RPMI7951 (cell line): ENCODE data around the gene ANGEL1. TPM values are rescaled to one million over a fixed set of nuclear protein-coding genes. Genes with fewer than 3 reads are reported as not detected.
A peak's percentile ranks its signal among the peaks of the same experiment; 100 is the strongest.

Experiments
- DNase-seq: peaks from one replicate; pipeline ENCODE4 v3.0.0-alpha.2; 2012; ENCODE audit warnings: low read depth
- total RNA-seq: library from RNA; depleted of rRNA; stranded (reverse); fragments of >200 nt; shearing (Covaris generic); gene quantifications from 2 replicates; pipeline ENCODE4 v1.2.3, GENCODE V29; 2014; rRNA removed

ANGEL1 gene
- total RNA-seq, 1 experiment from 2014 or later: 6.6 TPM

DNA sequence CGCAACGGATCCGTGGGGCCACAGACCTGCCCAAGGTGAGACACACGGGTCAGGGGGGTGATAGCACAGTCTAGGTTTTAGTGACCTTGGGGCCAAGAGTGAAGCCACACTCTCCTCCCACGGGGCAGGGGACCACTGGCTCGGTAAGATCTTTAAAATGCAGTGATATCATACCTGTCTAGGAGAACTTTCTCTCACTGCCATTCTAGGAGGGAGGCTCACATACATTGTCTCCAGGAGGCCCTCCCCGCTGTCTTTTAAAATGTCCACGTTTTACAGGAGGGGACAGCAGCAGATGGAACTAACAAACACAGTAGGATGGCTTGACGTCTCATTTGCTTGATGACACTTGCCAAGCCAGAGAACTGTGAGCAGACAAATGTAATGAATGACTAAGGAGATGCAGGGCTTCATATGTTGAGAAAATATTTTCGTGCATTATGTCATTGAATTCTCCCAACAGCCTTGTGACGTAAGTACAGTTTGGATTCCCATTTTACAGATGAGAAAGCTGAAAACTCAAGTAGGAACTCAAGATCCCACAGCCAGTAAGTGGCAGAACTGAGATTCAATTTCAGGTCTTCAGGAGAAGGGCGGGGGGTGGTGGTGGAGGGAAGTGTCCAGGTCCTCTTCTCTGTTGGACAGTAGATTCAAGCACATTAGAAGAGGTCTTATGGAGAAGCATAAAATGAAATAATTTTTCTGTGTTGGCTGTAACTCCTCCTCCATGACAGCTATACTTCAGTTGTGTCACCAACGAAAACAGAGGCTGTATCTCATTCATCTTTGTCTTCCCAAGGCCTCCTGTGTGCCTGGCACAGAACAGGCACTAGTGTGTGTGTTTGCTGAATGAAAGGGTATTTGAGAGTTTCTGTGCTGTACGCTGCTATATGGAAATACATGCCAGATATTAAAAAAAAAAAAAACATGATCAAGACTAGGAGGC, 49.3 kb downstream of the ANGEL1 start:
- no peak for DNase-seq

DNA sequence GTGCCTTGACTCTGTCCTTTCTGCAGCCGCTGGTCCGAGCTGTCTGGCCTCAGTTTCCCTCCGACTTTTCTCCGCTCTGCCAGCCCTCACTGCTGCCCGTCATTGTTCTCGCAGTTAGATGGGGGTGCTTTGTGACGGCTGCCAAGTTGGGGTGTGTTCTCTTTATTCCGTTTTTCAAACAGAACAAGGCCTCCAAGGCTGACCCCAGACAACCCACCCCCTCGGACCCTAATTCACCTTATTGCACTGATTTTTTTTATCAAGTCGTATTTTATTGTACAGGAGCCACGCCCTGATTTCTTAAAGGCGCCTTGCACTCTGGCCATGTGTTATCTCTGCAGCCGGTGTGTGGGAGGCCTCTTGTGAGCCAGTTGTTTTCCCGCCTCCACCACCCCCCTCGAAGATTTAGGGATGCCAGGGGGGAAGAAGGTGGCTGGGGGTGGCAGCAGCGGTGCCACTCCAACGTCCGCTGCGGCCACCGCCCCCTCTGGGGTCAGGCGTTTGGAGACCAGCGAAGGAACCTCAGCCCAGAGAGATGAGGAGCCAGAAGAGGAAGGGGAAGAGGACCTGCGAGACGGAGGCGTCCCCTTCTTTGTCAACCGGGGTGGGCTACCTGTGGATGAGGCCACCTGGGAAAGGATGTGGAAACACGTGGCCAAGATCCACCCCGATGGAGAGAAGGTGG, 50.1 kb downstream of the ANGEL1 start:
- peak; percentile 16 for DNase-seq

DNA sequence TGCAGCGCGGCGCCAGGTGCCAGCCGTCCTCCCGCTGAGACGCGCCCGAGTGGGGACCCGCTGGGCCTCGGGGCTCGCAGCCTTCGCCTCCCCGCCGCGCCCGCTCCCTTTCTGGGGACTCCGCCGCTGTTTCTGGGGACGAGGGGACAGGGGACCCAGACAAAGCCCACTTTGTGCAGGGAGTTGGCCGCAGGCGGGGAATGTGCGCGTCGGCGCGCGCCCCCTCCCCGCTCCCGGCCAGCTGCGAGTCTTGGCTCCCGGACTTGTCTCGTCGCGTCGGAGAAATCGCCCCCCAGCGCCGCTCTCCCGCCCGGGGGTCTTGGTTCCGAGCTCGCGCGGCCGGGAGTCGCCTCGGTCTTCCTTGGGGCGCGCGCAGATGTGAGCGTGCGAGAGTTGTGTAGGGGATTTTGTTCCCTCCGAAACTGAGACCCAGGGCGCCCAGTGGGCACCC, 50.7 kb downstream of the ANGEL1 start:
- no peak for DNase-seq

DNA sequence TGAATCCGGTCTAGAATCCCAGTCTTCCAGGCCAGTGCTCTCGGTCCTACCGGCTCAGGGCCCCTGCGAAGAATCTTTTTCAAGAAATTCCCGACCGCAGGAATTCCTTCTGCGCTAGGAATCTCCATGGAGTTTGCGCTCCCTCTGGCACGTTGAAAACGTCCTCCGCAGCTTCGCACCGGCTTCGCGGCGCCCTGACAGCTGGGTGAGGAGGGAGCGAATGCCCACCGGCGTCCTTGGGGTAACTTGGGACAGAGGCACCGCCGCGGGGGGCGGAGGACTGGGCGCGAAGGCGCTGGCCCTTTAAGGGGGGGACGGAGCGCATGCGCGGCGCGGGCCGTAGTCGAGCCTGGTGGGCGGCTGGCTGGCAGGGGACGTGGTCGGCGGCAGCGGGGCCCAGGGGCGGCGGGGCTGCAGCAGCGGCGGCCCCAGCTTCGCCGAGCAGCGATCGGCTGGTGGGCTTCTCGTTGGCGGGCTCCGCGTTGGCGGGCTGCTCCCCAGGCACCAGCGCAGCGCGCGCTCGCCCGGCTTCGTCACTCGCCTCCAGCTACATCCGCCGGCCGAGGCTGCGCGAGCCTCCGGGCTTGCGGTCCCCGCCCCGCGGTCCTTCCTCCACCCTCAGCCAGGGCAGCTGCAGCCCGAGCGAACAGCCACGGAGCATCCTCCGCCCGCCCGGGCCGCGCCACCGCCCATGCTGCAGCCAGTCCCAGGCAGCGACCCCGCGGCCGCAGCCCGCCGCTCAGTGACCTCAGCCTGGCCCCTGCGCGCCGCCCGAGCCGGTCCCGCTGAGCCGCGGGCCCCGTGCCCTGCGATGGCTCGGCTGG, 51.3 kb downstream of the ANGEL1 start, which contains the start of gene VASH1:
VASH1 (plus strand) TSS at position 333 of the 824 bp plus-strand sequence. CDS start 1,354 bp downstream, outside the sequence.
- peak; percentile 71 for DNase-seq

DNA sequence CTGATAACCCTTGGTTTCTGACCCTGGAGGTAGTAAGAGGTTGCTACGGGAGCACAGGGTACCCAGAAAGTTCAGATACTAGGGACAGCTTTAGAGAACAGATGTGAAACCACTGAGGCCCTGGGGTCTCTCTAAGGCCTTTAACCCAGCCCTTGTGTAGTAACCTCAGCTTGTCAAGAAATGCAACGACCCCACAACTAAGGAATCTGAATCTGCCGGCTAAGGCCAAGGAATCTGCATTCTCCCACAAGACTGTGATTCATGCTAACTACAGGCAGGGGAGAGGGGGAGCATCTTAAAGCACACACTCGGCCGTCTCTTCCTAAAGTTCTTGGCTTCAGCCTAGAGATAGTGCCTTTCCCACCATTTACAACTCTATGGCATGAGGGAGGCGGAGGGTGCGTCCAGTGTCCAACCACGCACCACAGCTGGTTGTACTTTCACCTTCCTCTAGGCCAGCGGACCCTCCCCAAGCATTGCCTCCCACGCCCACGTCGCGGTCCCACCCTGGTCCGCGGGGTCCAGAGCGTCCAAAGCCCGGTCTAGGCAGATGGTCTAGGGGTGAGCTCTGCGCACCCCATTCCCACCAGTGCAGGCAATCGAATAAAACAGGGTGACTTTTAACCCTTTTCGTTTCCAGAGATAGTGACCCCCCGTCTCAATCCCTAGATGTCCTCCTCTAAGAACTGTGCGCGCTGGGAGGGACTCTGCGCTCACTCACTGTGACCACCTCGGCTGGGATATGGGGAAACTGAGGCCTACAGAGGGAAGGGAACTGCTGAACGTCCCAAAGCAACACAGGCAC, 52.1 kb downstream of the ANGEL1 start:
- no peak for DNase-seq

DNA sequence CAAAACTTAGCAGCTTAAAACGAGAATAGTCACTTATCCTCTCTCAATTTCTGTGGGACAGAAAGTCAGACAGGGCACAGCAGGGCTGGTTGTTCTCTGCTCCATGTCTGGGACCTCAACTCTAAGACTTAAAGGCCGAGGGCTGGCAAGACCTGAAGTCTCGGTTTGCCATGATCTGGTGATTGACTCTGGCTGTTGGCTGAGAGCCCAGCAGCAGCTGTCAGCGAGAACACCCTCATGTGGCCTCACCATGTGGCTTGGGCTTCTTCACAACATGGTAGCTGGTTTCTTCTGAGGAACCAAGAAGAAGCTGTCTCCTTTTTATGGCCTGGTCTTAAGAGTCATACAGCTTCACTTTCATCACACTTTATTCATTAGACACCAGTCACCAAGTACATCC, 53.1 kb downstream of the ANGEL1 start:
- peak; percentile 20 for DNase-seq

DNA sequence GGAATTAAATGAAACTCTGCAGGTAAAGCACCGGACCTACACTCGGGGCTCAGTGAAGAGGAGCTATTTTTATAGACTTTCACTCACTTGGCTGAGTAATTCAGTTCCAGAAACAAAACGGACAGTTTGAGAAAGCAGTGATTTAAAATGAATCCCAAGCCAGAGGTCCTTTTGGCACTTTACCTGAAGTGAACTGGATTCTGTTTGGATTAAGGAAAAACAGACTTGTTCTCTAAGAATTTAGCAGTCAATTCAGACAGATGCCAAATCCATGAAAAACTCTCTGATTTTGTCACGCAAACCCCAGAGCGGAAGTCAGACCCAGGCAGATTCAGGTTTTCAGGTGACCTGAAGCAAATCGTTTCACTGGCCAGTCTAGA, 56.3 kb downstream of the ANGEL1 start:
- DNase-seq: no peak

DNA sequence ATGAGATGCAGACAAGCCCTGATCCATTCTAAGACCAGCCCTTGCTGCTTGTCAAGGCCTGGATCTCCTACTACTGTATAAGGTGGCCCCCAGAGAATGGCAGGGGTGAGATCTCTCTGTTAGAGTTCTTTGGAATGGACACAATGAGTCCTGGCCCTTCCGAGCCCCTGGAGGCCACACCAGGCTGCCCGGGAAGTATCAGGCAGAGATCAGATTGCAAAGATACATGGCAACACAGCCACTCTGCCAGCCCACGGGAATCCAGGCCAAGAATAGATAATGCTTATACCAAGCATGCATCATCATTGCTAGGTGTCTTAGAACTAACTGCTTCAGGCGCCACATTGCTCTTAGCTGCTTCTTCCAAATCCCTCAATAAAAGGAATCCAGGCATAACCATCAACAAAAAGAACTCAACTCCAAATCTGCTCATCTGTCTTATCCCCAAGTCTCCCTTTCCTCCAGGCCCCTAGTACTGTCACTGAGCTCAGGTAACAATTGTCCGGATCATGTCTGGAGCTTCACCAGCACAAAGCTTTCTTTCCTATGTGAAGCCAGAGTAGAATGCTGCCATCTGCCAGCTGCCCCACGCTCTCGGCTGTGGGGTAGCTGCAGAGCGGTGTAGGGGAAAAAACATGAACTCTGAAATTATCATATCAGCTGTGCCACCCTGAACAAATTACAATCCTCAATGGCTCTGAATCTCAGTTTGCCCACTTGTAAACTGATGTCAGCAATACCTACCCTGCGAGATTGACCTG, 56.9 kb downstream of the ANGEL1 start:
- DNase-seq: no peak

DNA sequence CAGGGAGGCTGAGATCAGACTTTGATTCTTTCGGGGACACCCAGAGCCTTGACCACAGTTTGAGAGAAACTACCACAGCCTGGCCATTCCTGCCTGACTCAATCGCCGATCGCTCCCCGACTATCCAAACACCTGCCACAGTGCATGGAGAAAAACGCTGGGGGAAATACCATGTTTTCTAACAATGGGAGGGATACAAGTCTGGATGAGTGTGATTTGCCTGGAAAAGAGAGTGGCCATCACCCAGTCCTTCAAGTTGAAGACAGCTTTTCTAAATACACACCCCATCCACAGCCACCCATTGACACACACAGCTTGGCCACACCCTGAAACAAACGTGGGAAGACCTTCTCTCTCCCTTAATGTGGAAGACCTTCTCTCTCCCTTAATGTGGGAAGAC, 58.1 kb downstream of the ANGEL1 start:
- DNase-seq: no peak

DNA sequence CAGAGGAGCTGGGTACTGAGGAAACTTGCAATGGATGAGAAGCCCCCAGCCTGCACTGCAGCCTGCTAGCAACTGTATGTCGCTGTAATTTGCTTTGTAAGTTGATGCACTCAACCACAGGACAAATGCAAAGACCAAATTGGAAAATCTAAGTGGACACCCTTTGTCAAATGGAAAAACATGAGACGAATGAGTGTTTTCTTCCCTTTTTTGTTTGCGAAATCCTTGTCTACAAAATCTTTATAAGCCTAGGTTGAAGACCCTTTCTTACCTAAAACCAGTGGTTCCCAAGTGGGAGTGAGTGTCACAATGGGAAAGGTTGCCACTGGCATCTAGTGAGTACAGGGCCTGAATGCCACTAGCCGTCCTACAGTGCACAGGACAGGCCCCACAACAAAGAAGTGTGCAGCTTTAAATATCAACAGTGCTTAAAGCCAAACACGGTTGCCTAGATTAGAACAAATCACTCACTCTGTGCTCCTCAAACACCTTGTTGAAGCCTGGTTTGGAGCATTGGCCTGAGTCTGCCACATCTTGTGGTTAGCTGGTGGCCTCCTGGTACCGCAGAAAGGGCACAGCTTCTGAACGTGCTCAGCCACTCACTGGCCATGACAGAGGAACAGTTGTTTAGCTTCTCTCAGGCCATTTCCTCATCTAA, 59.0 kb downstream of the ANGEL1 start:
- DNase-seq: no peak

DNA sequence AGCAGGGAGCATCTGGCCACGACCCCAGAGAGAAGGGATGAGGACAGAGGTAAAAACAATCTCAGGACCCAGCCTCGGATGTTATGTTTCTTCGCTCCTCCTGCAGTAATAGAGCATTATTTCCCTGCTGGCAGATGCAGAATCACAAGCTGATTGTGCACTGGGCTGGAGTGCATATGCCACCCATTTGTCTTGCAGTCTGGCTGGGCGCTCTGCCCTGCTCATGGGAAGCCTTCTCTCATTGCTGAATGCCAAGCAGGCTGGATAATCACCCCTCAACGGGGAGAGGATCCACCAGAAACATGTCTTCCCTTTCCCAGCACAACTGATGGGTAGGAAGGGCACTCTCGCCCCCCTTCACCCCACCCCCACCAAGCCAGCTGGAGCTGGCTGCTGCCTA, 59.9 kb downstream of the ANGEL1 start:
- no peak for DNase-seq

DNA sequence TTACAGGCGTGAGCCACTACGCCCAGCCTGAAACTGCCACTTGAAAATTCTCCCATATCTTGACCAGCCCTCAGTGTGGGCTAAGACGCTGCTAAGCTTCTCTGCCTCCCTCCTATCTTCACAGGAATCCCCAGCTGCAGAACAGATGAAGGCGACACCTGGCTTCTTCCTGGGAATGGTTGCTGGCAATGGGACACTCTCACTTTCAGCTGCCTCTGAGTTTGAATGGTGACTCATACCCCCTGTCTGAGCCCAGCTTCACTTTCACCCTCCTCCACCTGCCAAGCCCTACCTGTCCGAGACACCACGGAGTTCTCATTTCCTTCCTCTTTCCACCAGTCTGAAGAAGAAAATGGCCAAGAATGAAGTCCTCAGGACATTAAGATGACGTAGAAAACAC, 69.7 kb downstream of the ANGEL1 start:
- peak; percentile 18 for DNase-seq

DNA sequence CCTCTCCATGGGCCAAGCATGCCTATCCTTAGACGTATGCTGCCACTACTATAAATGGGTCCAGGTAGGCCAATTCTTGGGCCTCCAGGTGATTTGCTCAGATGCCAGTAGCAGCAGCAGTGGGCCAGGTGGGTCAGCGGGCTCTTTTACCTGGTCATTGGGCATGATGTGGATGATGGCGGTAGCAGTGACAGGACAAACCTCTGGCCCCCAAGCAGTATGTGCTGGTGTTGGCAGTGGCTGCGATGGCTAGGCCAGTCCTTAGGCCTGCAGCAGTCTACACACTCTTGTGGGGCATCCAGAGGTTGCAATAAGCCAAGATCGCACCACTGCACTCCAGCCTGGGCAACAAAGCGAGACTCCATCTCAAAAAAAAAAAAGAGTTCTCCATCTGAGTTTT, 70.5 kb downstream of the ANGEL1 start:
- no peak for DNase-seq

DNA sequence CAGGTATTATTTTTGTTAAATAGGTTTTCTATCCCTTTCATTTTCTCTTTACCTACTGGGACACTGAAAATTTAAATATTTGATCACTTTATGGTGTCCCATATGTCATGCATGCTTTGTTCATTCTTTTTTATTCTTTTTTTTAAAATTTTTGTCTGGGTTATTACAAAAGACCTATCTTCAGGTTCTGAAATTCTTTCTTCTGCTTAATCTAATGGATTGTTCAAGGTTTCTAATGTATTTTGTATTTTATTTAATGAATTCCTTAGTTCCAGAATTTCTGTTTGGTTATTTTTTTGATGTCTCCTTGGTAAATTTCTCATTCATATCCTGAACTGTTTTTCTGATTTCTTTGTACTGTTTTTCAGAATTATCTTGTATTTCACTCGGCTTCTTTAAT, 71.6 kb downstream of the ANGEL1 start:
- DNase-seq: no peak

Other genes with a start within 250 kb of the ANGEL1 start
- gene VASH1, start 51.4 kb downstream of the ANGEL1 start, total RNA-seq: 3.9 and 4.4 TPM in 2 replicates
- gene LRRC74A, start 13.5 kb upstream of the ANGEL1 start, total RNA-seq: not detected in 2 replicates
- 16.6 and 23.2 TPM in 2 replicates for gene IRF2BPL, start 215.8 kb upstream of the ANGEL1 start, total RNA-seq